H1 (cell line): ENCODE measurements around the gene FIS1. TPM values are rescaled to one million over a fixed set of nuclear protein-coding genes. Genes with fewer than 3 reads are reported as not detected.

Experiments used
- ASH2L ChIP-seq: fragments of 200-600, 300-600 bp; sonication (generic); IDR thresholded peaks from one replicate; pipeline ENCODE4 v1.7.1; 2017; ENCODE audit warnings: low read length
- BACH1 ChIP-seq: IDR thresholded peaks from 2 replicates; pipeline ENCODE4 v1.6.1; 2012; ENCODE audit warnings: low read length, improper control_type of control experiment
- CEBPB ChIP-seq: IDR thresholded peaks from 2 replicates; pipeline ENCODE4 v1.6.1; 2012; ENCODE audit warnings: low read depth, low read length
- CHD1 ChIP-seq: IDR thresholded peaks from 2 replicates; pipeline ENCODE4 v1.6.1; 2012; ENCODE audit warnings: low read depth, low read length, improper control_type of control experiment
- CREB1 ChIP-seq: IDR thresholded peaks from 2 replicates; pipeline ENCODE4 v1.6.1; 2012; ENCODE audit warnings: inconsistent platforms
- CTBP2 ChIP-seq: IDR thresholded peaks from 2 replicates; pipeline ENCODE4 v1.7.0; 2011; ENCODE audit warnings: borderline replicate concordance, mild to moderate bottlenecking, moderate library complexity, mixed read lengths, low read length; ENCODE audit not compliant: insufficient read depth, insufficient read length
- EGR1 ChIP-seq: IDR thresholded peaks from 2 replicates; pipeline ENCODE4 v1.6.1; 2011; ENCODE audit warnings: low read depth, low read length, borderline replicate concordance
- EZH2 ChIP-seq: fragments of 200-600 bp; sonication (generic); IDR thresholded peaks from 2 replicates; pipeline ENCODE4 v1.7.1; 2012; ENCODE audit warnings: low read depth, mild to moderate bottlenecking, moderate library complexity, low read length, inconsistent platforms; ENCODE audit not compliant: severe bottlenecking
- JUN ChIP-seq: IDR thresholded peaks from 2 replicates; pipeline ENCODE4 v1.6.1; 2011; ENCODE audit warnings: low read depth, mild to moderate bottlenecking, improper control_type of control experiment, low read length
- MAFK ChIP-seq: IDR thresholded peaks from 2 replicates; pipeline ENCODE4 v1.6.1; 2012; ENCODE audit warnings: low read depth, mild to moderate bottlenecking, improper control_type of control experiment, low read length
- NRF1 ChIP-seq: IDR thresholded peaks from 2 replicates; pipeline ENCODE4 v1.6.1; 2011; ENCODE audit warnings: mild to moderate bottlenecking, low read depth, low read length, improper control_type of control experiment
- POLR2A ChIP-seq, 2 experiments: IDR thresholded peaks; 1 replicate in 1 of 2; 2 replicates in 1 of 2; pipeline ENCODE4 v1.6.1; 2011; ENCODE audit warnings: low read depth in 2 of 2, low read length in 2 of 2, mild to moderate bottlenecking in 2 of 2; ENCODE audit errors: control extremely low read depth in 1 of 2
- RFX5 ChIP-seq: IDR thresholded peaks from 2 replicates; pipeline ENCODE4 v1.6.1; 2011; ENCODE audit warnings: low read depth, low read length, improper control_type of control experiment, borderline replicate concordance
- SRF ChIP-seq: IDR thresholded peaks from 2 replicates; pipeline ENCODE4 v1.6.1; 2011; ENCODE audit warnings: mild to moderate bottlenecking, low read depth, low read length, moderate library complexity
- polyA plus RNA-seq, 7 experiments: library from polyadenylated mRNA; depleted of rRNA in 3 of 7; stranded (reverse) in 5 of 7; unstranded in 2 of 7; fragments of >200 nt in 5 of 7; fragments of 200-250 nt in 2 of 7; gene quantifications; 1 replicate in 5 of 7; 2 replicates in 1 of 7; 4 replicates in 1 of 7; pipeline versions ENCODE4 v1.2.1 to v1.2.3, GENCODE V29; 2011 to 2013; ENCODE audit warnings: missing spikeins in 2 of 7, mixed read lengths in 2 of 7
- total RNA-seq: library from RNA; stranded (reverse); fragmentation: NEBNext Ultra II Directional; extraction: Animal tissue kit (Norgen Biotek cat#: 25700); gene quantifications from 2 replicates; pipeline ENCODE4 v1.2.1, GENCODE V29; 2021

Gene FIS1
- total and polyA plus RNA-seq, 2 of the 8 experiments (the other 6 are each of a cell fraction or from before 2014, with no cell fraction given) = 128 to 195 TPM

DNA sequence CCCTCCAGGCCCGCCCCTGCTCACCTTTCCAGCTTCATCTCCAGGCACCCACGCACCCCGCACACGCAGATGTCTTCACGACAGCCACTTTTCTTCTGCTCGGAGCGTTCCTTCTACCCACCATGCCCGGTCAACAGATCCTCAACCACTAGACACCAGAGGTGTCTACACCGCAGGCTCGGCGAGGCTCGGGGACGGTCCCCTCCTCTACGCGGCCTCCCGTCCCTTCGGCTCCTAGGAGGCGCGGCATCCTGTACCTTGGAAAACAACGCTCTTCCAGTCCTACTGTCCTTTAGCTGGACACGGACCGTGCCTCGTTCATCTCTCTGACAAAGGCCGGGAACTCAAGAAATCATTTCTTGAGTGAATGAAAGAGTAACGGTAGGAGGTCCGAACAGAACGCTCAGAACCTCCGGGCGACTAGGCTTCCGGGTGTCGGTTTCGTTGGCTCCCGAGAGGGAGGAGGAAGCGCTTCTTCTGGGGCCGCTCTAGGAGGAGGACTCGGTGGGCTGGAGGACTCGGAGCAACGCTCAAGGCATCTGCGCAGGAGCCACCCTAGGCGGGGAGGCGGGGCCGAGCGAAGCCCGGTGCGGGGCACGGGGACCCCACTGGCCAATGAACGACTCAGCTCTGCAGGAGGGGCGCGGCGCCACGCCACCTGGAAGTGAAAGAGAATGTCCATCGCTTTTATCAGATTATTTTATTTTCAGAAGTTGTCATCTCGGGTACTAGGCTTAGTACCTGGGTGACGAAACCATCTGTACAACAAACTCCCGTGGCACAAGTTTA, 7.2 kb upstream of the FIS1 start (continued):
- TF ChIP-seq ASH2L = peak; percentile 91
- no peak for TF ChIP-seq CEBPB
- peak; percentile 77 for TF ChIP-seq NRF1
- TF ChIP-seq POLR2A (IDR thresholded peaks at IDR 0.05; ENCODE audit: control extremely low read depth in 1 of 2, low read depth in 2 of 2, low read length in 2 of 2) = peak in 1 of 2 experiments; percentile 72; a peak in 2 of 3 replicates
- TF ChIP-seq CHD1 = no peak
- TF ChIP-seq BACH1 = no peak
- peak; percentile 88 for TF ChIP-seq EGR1
- no peak for TF ChIP-seq MAFK
- TF ChIP-seq SRF = no peak
- TF ChIP-seq CTBP2 = no peak
- no peak for TF ChIP-seq JUN
- TF ChIP-seq CREB1 = no peak
- no peak for TF ChIP-seq EZH2
- no peak for TF ChIP-seq RFX5
